SK-N-SH (cell line): ENCODE measurements around the gene GALNT16.

ENCODE experiments used
- CTCF ChIP-seq: fragments of 200-600 bp; sonication (generic); IDR thresholded peaks from 2 replicates; pipeline ENCODE4 v1.6.1; 2017; ENCODE audit warnings: antibody characterized with exemption, mild to moderate bottlenecking, moderate library complexity
- EZH2phosphoT487 ChIP-seq: fragments of 200-600 bp; sonication (generic); IDR thresholded peaks from 2 replicates; pipeline ENCODE4 v1.6.1; 2017; ENCODE audit warnings: low read depth, mixed run types, mild to moderate bottlenecking, antibody characterized with exemption, moderate library complexity, borderline replicate concordance
- GABPA ChIP-seq: IDR thresholded peaks from 2 replicates; pipeline ENCODE4 v1.4.0; 2012; ENCODE audit warnings: low read depth, mild to moderate bottlenecking
- JUND ChIP-seq: IDR thresholded peaks from 2 replicates; pipeline ENCODE4 v1.4.0; 2012
- PBX3 ChIP-seq: IDR thresholded peaks from 2 replicates; pipeline ENCODE4; 2012
- POLR2AphosphoS5 ChIP-seq: IDR thresholded peaks from 2 replicates; pipeline ENCODE4 v1.6.1; 2012; ENCODE audit warnings: low read depth, low read length
- RAD21 ChIP-seq: IDR thresholded peaks from 2 replicates; pipeline ENCODE4 v1.6.1; 2012; ENCODE audit warnings: mild to moderate bottlenecking, low read length
- TAF1 ChIP-seq: IDR thresholded peaks from 2 replicates; pipeline ENCODE4 v1.6.1; 2012; ENCODE audit warnings: low read depth, mild to moderate bottlenecking, low read length, moderate library complexity, borderline replicate concordance
- USF2 ChIP-seq: fragments of 150-350 bp; IDR thresholded peaks from 2 replicates; pipeline ENCODE4 v1.6.1; 2017; ENCODE audit warnings: antibody characterized with exemption, low read length, low read depth, borderline replicate concordance

GRCh38 chr14:69320581-69321365, 60.8 kb downstream of the GALNT16 start:
- TF ChIP-seq CTCF (no peak), TAF1 (no peak), USF2 (no peak), GABPA (no peak), POLR2AphosphoS5 (no peak), PBX3 (no peak), JUND (no peak), RAD21 (no peak), EZH2phosphoT487 (no peak)
